Left ventricle myocardium inferior (tissue), 1 donor: ENCODE data around the gene SPATA2. TPM values are rescaled to one million over a fixed set of nuclear protein-coding genes. Genes with fewer than 3 reads are reported as not detected.

Experiments
- DNase-seq: peaks from one replicate; pipeline ENCODE4 v3.0.0-alpha.2; 2020
- H3K27ac ChIP-seq: fragments of 200-600 bp; replicated peaks from 2 replicates; pipeline ENCODE4 v1.8.0; 2021
- H3K27me3 ChIP-seq: fragments of 200-600 bp; 2 replicates; pipeline ENCODE4 v1.8.0; 2021; ENCODE audit warnings: low read depth
- H3K36me3 ChIP-seq: fragments of 200-600 bp; 2 replicates; pipeline ENCODE4 v1.8.0; 2021
- H3K4me1 ChIP-seq: fragments of 200-600 bp; 2 replicates; pipeline ENCODE4 v1.8.0; 2021
- H3K4me3 ChIP-seq: fragments of 200-600 bp; 2 replicates; pipeline ENCODE4 v1.8.0; 2021; ENCODE audit warnings: mild to moderate bottlenecking, moderate library complexity
- H3K9me3 ChIP-seq: fragments of 200-600 bp; replicated peaks from 2 replicates; pipeline ENCODE4 v1.8.0; 2021
- intact Hi-C: fragments of 100-400 bp; cut with micrococcal nuclease; formaldehyde crosslinking; loops from one replicate; pipeline ENCODE4 v1.11.0; 2022
- total RNA-seq: library from RNA; stranded (reverse); fragmentation: NEBNext Ultra II Directional; extraction: Animal tissue kit (Norgen Biotek cat#: 25700); gene quantifications from one replicate; pipeline ENCODE4 v1.2.1, GENCODE V29; 2021
- TF ChIP-seq, protein P1 (sequence below): fragments of 200-600 bp; IDR thresholded peaks from 2 replicates; pipeline ENCODE4 v1.8.0; 2021; ENCODE audit warnings: antibody characterized with exemption, mild to moderate bottlenecking, borderline replicate concordance
- donor health status: DM: no; HTN: yes; CAD: no; lungs with severe emphysema.

The SPATA2 gene
- total RNA-seq, 1 donor from 2014 or later: 7.6 TPM

DNA sequence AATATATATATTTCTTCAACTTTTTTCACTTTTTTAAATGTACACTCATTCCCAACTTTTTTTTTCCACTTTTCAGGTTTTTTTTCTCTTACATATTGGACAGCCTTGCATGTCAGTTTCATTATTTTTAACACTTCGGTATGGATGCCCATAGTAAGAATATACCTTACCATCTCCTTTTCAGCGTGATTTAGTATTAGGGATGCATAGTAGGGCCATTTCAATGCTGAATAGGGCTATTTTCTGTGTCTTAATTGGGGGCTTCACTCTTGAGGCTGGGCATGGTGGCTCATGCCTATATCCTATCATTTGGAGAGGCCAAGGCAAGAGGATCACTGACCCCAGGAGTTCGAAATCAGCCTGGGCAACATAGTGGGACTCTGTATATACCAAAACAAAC, 27.6 kb upstream of the SPATA2 start:
- Histone ChIP-seq H3K27me3 (no peaks in the 10 kb centered on the region), H3K4me3 (no peak overlapping the region), H3K27ac (no peak overlapping the region), H3K36me3 (peaks cover 61% of the 10 kb centered on the region), H3K4me1 (peaks cover 58% of the 10 kb centered on the region), H3K9me3 (no peaks in the 10 kb centered on the region)
- intact Hi-C loops: no loop called here
- no peak for DNase-seq
- TF ChIP-seq, protein P1, sequence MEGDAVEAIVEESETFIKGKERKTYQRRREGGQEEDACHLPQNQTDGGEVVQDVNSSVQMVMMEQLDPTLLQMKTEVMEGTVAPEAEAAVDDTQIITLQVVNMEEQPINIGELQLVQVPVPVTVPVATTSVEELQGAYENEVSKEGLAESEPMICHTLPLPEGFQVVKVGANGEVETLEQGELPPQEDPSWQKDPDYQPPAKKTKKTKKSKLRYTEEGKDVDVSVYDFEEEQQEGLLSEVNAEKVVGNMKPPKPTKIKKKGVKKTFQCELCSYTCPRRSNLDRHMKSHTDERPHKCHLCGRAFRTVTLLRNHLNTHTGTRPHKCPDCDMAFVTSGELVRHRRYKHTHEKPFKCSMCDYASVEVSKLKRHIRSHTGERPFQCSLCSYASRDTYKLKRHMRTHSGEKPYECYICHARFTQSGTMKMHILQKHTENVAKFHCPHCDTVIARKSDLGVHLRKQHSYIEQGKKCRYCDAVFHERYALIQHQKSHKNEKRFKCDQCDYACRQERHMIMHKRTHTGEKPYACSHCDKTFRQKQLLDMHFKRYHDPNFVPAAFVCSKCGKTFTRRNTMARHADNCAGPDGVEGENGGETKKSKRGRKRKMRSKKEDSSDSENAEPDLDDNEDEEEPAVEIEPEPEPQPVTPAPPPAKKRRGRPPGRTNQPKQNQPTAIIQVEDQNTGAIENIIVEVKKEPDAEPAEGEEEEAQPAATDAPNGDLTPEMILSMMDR: no peak

DNA sequence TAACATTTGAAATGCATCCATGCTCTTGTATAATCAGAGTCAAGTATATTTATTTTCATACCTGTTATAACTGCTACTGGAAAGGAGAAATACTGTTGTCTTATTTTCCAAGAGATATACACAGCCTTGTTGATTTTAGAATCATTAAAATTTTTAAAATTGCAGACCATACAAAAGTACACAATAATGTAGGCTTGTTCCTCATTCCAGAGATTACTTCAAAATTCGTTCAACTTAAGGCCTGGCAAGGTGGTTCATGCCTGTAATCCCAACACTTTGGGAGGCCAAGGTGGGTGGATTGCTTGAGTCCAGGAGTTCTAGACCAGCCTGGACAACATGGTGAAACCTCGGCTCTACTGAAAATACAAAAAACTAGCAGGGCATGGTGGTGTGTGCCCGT, 27.0 kb upstream of the SPATA2 start:
- Histone ChIP-seq H3K4me3 (no peak overlapping the region), H3K4me1 (peaks cover 64% of the 10 kb centered on the region), H3K27me3 (no peaks in the 10 kb centered on the region), H3K36me3 (peaks cover 58% of the 10 kb centered on the region), H3K9me3 (no peaks in the 10 kb centered on the region), H3K27ac (no peak overlapping the region)
- intact Hi-C loops: no loop called here
- no peak for DNase-seq
- TF ChIP-seq, protein P1: no peak

DNA sequence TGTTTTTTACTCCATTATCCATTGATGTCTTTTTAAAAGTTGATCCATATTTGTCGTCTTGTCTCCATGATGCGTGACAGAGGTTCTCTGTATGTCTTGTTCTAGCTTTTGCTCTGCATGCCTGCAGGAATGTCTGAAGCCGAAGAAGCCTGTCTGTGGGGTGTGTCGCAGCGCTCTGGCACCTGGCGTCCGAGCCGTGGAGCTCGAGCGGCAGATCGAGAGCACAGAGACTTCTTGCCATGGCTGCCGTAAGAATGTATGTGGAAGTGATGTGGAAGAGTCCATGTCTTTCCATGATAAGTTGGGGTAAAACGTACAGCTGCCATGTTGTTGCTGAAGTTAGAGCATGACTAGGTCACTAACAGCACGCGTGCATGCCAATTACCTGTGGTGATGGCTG, 26.1 kb upstream of the SPATA2 start:
- intact Hi-C loops: no loop called here
- Histone ChIP-seq H3K27me3 (no peaks in the 10 kb centered on the region), H3K4me1 (peaks cover 73% of the 10 kb centered on the region), H3K36me3 (peaks cover 50% of the 10 kb centered on the region), H3K27ac (no peak overlapping the region), H3K4me3 (no peak overlapping the region), H3K9me3 (no peaks in the 10 kb centered on the region)
- DNase-seq: no peak
- TF ChIP-seq, protein P1: no peak

DNA sequence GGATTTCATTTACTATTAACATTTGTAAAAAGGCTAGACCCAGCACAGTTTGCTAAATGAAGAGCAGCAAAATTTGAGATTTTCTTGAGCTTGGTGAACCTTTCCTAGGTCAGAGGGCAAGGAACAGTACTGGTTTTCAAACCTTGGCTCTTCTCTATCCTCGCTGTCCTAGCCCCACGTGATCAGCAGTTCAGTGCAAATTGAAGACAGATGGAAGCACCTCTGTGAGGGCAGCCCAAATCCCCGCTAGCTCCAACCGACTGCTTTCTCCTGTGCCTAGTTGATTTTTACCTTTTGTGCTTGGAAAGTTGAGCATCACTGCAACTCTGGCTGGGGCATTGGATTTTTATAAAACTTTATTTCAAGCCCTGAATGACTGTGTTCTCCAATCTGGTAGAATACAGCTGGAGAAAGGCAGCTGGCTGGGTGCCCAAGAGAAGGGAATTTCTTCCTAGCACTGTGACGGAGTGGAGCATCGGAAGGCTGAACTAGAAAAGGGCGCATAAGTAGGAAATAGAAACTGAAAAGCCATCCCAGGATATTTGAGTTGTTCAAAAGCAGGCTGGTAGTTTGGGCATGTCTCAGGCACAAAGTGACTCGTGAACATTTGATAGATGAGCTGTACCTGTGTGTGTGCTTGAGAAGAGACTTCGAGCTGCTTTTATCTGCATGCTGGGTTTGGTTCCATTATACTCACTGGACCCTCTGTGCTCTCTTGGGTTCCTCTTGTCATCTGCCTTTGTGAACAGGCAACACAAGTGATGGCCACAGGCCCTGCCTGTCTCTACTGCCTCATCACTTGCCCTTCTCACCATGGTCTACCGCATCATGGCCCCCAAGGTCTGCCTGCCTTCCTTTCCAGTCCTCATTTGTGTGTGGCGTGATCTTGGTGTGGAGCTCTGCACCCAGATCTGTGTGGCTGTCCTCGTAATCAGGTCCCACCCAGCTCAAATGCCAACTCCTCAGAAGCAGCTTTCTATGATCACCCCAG, 23.1 kb upstream of the SPATA2 start:
- peaks cover 66% of the 10 kb centered on the region for H3K4me1 ChIP-seq
- H3K27ac ChIP-seq: peak overlapping the region; percentile 89
- no peaks in the 10 kb centered on the region for H3K9me3 ChIP-seq
- H3K36me3 ChIP-seq: peaks cover 24% of the 10 kb centered on the region
- TF ChIP-seq, protein P1: no peak
- DNase-seq: peak; percentile 69
- H3K27me3 ChIP-seq: no peaks in the 10 kb centered on the region
- intact Hi-C loops: no loop called here
- peak overlapping the region; percentile 77 for H3K4me3 ChIP-seq

DNA sequence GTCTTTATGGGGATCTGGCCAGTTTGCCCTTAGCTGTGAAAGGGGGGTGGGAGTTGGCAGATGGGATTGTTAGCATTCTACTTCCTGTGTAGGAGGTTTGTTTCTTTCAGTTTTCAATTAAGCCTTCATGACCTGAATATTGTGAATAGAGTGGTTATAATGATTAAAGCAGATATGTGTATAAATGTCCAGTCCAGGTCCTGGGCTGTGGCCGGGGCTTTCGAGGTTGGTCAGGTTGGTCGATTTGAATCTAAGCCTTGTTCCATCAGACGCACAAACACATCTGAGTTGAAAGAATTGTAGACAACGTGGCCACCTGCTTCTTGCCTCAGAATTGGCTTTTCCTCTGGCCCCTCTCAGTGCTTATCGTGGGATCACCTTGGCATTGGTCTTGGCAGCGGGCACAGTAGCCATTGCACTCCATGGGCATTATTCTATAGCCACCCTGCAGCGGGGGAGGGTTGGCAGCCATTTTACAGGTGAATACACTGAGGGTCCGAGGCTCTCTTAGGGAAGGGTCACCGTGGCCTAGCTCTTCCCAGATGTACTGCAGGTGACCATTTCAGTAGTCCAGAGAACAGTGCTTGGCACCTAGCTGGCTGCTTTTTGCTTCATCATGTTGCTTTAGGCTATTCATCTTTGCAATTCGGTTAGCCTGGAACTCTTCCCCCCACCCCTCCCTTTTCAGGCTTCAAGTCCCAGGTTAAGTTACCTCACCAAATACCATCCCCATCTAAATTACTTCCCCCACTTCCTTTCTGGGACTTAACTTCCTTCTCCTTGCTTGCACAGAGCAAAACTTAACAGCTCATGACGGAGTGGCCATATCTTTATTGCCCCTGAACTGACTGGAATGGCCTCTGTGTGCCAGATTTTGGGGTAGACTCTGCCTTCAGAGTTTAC, 21.9 kb upstream of the SPATA2 start:
- Histone ChIP-seq H3K4me3 (peak overlapping the region; percentile 77), H3K4me1 (peaks cover 62% of the 10 kb centered on the region), H3K27me3 (no peaks in the 10 kb centered on the region), H3K9me3 (no peaks in the 10 kb centered on the region), H3K36me3 (peaks cover 12% of the 10 kb centered on the region), H3K27ac (peak overlapping the region; percentile 89)
- DNase-seq: no peak
- intact Hi-C loops: no loop called here
- TF ChIP-seq, protein P1: no peak
